HG03520 (cell line): Measurements from ENCODE around the gene LYSET.
"Not testable (repeated sequence)": the region's sequence is repeated elsewhere in the genome, so short reads cannot be mapped to it uniquely, and the experiment has no call there.

Experiments
- ATAC-seq: cut with Tn5 transposase; IDR thresholded peaks from one replicate; pipeline ENCODE4 v1.9.1; 2021; ENCODE audit warnings: mild to moderate bottlenecking, moderate library complexity; ENCODE audit not compliant: unreplicated experiment

LYSET gene

DNA sequence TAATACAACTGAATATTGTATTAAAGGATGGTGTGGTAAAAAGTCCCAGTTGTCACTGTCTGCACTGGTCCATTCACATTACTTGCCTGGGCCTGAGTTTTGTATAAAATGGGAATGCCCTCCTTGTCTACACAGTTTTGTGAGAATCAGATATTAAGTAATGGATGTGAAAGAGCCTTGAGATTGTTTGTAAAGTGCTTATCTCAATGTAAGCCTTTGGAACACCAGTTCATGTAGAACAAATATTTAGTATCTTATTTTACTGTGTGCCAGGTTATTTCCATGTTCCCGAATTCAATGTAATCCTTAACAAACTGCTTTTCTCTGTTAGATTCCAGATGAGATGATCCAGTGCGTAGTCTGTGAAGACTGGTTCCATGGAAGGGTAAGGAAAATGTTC is 29.5 kb downstream of the LYSET start:
- ATAC-seq = no peak

DNA sequence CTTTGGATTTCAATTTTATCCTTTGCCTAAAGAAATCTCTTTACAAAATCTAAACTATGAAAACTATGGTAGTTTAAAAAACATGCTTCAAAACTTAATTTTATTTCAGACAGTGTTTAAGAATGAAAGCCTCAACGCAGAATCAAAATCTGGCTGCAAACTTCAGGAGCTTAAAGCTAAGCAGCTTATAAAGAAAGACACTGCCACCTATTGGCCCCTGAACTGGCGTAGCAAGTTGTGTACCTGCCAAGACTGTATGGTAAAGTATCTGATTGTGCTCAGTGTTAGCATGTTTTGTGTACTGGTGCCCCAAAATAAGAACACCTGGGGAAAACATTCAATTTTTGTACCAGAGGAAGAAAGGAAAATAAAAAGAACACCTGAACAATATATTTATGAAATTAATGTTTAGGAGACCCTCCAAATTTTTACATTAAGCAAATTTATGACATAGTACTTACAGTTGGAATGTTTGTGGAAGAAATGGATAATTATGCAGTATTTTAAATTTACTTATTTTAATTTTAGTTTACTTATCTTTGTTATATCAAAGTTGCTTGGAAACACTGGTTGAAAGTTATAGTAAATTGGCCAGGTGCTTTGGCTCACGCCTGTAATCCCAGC is 34.1 kb downstream of the LYSET start:
- ATAC-seq = no peak

DNA sequence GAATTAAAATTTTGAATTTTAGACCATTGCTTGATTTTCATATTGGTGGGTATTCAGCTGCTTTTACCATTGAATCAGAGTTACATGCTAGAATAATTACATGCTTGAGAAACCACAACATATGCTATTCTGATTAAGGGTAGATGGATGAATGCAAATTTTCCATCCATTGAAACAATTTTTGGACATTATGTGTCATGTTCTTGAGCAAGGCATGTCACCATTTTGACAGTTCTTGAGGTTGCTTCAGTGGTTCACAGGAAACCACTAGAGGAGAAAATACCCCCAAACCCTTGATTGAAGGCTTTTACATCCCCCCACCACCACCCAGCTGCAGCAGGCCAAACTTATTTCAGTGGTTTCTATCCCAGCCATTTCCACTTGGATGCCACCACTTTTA is 35.4 kb downstream of the LYSET start:
- no peak for ATAC-seq

DNA sequence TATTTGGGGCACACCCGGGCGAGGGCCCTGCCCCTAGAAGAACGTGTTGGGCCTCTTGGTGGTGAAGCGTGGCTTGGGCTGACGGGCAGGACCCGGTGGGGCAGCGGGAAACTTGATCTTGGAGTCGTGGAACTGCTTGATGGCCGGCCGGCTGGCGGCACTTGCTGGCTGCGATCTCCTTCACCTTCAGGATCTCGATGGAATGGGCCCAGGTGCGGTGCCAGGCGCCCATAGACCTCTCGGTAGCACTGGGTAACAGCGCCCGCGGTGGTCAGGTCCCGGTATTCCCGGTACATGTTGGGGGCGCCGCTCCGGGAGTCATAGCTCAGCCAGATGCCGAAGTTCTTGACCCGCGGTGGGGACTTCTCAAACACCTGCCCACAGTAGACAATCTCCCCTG is 38.4 kb downstream of the LYSET start:
- no peak for ATAC-seq

DNA sequence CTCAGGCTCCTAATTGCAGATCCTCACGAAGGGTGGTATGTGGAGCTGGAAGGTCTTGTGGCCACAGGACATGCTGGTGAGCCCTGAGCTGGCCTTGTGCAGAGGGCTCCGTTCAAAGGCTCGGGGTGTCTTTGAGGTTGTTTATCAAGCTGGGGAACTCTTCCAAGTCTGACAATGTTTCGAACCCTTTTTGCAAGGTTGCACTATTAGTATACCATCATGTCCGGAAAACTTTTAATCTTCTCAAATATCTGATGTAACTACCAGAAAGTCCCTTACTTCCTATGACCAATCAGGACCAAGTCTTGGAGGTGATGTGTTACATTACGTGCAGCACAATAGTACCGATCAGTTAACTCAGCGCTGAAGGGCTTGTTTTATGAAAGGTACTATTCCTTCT is 43.4 kb downstream of the LYSET start:
- no peak for ATAC-seq

DNA sequence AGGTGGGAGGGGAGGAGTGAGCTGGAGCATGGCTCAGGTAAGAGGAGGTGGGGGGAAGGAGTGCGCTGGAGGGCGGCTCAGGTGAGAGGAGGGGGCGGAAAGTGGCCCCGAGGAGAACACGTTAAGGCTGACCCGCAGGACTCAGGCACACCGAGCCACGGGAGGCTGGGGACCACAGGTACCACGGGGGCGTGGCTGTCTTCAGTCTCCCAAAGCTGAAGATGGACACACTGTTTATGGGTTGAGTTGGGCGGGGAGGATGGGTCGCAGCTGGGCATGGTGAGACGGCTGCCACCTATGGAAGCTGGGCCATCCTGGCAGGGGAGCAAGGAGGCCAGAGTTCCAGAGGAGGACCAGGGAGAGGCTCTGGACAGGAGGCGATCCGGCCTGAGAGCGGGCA is 45.4 kb downstream of the LYSET start:
- no peak for ATAC-seq

DNA sequence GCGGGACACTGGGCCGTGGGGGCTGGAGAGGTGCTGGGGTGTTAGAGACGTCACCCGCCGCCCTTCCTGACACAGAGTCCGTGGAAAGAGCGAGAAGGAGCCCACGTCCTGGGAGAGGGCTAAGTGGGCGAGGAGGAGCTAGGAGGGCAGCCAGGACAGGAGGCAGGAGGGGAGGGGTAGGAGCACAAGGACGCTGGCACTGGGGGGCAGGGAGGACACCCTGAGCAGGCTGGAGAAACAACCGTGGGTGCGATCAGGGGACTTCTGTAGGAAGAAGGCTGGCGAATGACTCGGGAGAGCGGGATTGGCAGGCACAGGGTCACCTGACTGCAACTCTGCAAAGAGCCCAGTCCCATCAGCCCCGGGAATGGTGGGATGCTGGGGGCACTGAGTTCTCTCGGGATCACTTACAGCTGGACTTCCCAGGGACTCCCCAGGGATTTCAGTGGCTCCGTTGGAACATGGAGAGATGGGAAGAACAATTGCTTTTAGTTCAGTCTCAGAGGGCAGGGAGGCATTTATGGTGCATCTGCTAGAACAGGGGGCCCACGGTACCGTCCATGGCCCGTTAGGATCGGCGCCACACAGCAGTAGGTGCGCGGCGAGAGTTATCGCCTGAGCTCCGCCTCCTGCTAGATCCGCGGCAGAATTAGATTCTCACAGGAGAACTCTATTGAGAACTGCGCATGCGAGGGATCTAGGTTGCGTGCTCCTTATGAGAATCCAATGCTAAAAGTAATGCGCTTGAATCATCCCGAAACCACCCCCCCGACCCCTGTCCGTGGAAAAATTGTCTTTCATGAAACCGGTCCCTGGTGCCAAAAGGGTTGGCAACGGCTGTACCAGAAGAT is 46.2 kb downstream of the LYSET start:
- ATAC-seq = no peak

DNA sequence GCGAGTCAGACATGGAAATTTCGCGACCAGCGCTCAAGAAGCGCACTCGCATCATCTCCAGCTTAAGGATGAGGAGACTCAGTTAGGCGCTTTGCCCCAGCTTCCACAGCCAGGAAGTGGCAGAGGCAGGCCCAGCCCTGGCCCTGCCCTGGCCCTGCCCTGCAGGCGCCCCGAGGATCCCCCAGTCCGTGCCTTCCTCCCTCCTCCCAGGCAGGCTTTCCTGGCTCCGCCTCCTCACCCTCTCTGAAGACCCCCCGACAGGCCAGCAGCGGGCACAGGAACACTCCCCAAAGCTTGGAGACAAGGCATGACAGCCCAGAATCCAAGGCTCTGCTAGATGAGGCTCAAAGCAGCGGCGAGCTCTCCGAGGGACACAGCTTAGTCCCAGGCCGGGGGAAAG is 47.0 kb downstream of the LYSET start:
- ATAC-seq = no peak

DNA sequence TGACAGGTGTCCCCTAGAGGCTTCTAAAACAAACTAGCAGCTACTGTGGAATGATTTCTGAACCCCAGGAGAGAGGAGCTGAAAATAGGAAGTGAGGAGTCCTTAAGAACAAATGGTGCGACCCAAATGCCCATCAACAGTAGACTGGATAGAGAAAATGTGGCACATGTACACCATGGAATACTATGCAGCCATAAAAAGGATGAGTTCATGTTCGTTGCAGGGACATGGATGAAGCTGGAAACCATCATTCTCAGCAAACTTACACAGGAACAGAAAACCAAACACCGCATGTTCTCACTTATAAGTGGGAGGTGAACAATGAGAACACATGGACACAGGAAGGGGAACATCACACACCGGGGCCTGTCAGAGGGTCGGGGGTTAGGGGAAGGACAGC is 48.0 kb downstream of the LYSET start:
- not testable (repeated sequence) for ATAC-seq

DNA sequence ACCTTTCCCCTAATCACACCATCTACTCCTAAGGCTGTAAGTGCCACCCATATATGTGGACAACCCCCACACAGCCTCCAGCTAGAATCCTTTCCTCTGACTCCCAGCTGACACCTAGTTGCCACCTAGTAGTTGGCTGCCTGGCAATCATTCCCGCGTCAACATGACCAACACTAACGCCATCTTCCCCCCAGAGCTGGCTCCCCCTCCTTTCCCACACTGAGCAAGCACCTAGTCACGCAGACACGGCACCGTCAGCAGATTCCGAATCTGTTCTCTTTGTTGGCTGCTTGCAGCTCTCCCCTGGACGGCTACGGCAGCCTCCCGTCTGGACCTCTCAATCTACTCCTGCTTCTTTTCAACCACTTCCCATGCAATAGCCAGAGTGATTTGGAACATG is 49.7 kb downstream of the LYSET start:
- no peak for ATAC-seq
